Colonic mucosa (tissue), 4 donors: ENCODE measurements around the gene HARBI1. TPM values are rescaled to one million over a fixed set of nuclear protein-coding genes. Genes with fewer than 3 reads are reported as not detected.

Experiments
- DNase-seq: peaks from one replicate; pipeline ENCODE4 v3.0.0-alpha.2; 2020
- H3K27ac ChIP-seq: fragments of 200-600 bp; one replicate; pipeline ENCODE4 v1.8.0; 2021
- H3K27me3 ChIP-seq: fragments of 200-600 bp; one replicate; pipeline ENCODE4 v1.8.0; 2021
- H3K36me3 ChIP-seq: fragments of 200-600 bp; one replicate; pipeline ENCODE4 v1.8.0; 2021
- H3K4me1 ChIP-seq: fragments of 200-600 bp; one replicate; pipeline ENCODE4 v1.8.0; 2021; ENCODE audit warnings: mild to moderate bottlenecking
- H3K4me3 ChIP-seq: fragments of 200-600 bp; one replicate; pipeline ENCODE4 v1.8.0; 2021
- H3K9ac ChIP-seq, 2 donors: one replicate each; pipeline ENCODE4 v1.7.0; 2013; ENCODE audit warnings: control low read depth in 2 of 2, low read depth in 2 of 2, low read length in 2 of 2
- H3K9me3 ChIP-seq: fragments of 200-600 bp; one replicate; pipeline ENCODE4 v1.8.0; 2021
- intact Hi-C: fragments of 100-400 bp; cut with DNase I; formaldehyde crosslinking; loops from one replicate; pipeline ENCODE4 v1.14.1; 2022
- total RNA-seq, 2 donors: library from RNA; stranded (reverse); fragmentation: NEBNext Ultra II Directional in 1 of 2; extraction: Animal tissue kit (Norgen Biotek cat#: 25700) in 1 of 2; gene quantifications; one replicate each; pipeline ENCODE4 v1.2.1, GENCODE V29; 2021
- TF ChIP-seq, protein P1 (sequence below): fragments of 200-600 bp; IDR thresholded peaks from one replicate; pipeline ENCODE4 v1.8.0; 2022; ENCODE audit warnings: antibody characterized with exemption, mild to moderate bottlenecking
- donor health status: healthy.
- donor health status: DM: no; HTN: no; CAD: no.
- donor health status: DM: no; HTN: no; CAD: no.

Gene HARBI1
- total RNA-seq, 2 donors from 2014 or later: 4.5 to 5.0 TPM

DNA sequence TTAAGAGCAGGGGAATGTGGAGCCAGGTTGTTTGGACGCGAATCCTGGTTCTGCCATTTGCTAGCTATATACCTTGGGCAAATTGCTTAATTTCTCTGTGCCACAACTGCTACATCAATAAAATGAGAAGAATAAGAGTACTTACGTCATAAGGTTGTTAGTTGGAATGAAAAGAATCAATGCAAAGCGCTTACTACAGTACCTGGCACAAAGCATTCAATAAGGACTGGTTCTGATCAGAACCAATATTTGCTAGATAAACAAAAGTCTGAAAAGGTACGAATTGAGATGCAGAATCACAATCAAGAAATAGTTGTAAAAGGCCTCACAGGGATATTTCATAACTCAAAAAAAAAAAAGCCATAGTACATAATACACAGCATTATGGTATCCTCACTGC, 34.4 kb downstream of the HARBI1 start:
- intact Hi-C loops: no loop called here
- H3K27ac ChIP-seq: no peak overlapping the region
- H3K4me1 ChIP-seq: no peaks in the 10 kb centered on the region
- no peak for DNase-seq
- H3K4me3 ChIP-seq: no peak overlapping the region
- TF ChIP-seq, protein P1, sequence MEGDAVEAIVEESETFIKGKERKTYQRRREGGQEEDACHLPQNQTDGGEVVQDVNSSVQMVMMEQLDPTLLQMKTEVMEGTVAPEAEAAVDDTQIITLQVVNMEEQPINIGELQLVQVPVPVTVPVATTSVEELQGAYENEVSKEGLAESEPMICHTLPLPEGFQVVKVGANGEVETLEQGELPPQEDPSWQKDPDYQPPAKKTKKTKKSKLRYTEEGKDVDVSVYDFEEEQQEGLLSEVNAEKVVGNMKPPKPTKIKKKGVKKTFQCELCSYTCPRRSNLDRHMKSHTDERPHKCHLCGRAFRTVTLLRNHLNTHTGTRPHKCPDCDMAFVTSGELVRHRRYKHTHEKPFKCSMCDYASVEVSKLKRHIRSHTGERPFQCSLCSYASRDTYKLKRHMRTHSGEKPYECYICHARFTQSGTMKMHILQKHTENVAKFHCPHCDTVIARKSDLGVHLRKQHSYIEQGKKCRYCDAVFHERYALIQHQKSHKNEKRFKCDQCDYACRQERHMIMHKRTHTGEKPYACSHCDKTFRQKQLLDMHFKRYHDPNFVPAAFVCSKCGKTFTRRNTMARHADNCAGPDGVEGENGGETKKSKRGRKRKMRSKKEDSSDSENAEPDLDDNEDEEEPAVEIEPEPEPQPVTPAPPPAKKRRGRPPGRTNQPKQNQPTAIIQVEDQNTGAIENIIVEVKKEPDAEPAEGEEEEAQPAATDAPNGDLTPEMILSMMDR: no peak
- H3K9ac ChIP-seq: no peak overlapping the region
- H3K9me3 ChIP-seq: no peaks in the 10 kb centered on the region
- H3K27me3 ChIP-seq: no peaks in the 10 kb centered on the region
- H3K36me3 ChIP-seq: no peaks in the 10 kb centered on the region

DNA sequence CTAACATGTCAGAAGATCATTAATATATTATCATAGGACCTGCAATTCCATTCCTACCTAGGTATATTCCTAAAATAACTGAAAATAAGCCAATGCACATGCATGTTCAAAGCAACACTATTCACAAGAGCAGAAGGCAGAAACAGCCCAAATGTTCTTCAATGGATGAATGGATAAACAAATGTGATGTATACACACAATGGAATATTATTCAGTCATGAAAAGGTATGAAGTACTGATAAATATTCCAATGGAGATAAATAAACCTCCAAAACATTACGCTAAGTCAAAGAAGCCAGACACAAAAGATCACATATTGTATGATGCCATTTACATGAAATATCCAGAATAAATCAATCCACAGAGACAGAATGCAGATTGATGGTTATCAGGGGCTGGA, 40.0 kb downstream of the HARBI1 start:
- intact Hi-C loops: no loop called here
- TF ChIP-seq, protein P1: no peak
- no peak for DNase-seq
- Histone ChIP-seq H3K27ac (no peak overlapping the region), H3K27me3 (no peaks in the 10 kb centered on the region), H3K9me3 (no peaks in the 10 kb centered on the region), H3K9ac (no peak overlapping the region), H3K36me3 (no peaks in the 10 kb centered on the region), H3K4me1 (no peaks in the 10 kb centered on the region), H3K4me3 (no peak overlapping the region)

DNA sequence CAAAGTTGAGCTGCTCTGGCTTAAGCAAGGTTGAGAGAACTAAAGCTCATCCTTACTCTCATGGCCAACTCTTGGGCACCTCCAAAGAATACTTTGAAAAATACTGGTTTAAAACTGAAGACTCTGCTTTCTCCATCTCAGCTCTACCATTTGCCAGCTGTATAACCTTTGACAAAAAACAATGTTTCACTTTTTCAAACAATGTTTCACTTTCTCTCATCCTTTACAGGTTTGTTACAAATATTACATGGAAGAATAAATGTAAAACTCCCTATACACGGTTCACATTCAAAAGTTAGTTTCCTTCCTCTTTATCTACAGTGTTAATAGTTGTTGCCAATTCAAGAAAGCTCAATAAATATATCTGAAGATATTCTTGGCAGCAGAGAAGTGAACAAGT, 42.4 kb downstream of the HARBI1 start:
- Histone ChIP-seq H3K27ac (no peak overlapping the region), H3K36me3 (no peaks in the 10 kb centered on the region), H3K4me3 (no peak overlapping the region), H3K9me3 (no peaks in the 10 kb centered on the region), H3K27me3 (no peaks in the 10 kb centered on the region), H3K4me1 (no peaks in the 10 kb centered on the region), H3K9ac (no peak overlapping the region)
- intact Hi-C loops: no loop called here
- DNase-seq: no peak
- TF ChIP-seq, protein P1: no peak

DNA sequence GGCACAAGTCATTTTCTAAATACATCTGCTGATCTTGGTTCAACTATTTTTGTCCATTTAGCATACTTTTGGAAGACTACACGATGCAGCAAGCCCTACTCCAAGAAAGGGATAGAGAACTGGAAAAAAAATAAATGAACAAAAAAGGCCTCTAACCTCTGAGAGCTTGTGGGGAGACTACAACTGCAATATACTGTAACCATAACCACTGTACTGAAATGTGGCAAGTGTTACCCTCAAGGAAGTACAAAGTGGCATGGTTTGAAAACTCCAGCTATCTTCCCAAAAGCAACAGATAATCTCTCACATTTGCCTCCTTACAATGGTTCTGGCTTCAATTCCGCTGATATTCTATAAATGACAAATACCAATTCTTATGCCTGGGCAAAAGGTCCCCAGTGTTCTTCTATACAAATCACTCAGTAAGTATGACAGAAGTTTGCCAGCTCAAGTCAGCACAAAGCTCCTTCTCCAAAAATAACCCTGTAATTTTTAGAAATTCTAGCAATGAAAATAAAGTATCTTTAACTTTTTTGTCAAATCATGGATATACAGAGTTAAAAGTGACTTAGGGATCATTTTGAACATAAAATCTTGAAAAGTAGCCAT, 46.1 kb downstream of the HARBI1 start:
- DNase-seq: no peak
- TF ChIP-seq, protein P1: no peak
- H3K9ac ChIP-seq: no peak overlapping the region
- no peaks in the 10 kb centered on the region for H3K36me3 ChIP-seq
- H3K27ac ChIP-seq: no peak overlapping the region
- intact Hi-C loops: no loop called here
- no peaks in the 10 kb centered on the region for H3K27me3 ChIP-seq
- H3K4me1 ChIP-seq: no peaks in the 10 kb centered on the region
- H3K9me3 ChIP-seq: no peaks in the 10 kb centered on the region
- no peak overlapping the region for H3K4me3 ChIP-seq

DNA sequence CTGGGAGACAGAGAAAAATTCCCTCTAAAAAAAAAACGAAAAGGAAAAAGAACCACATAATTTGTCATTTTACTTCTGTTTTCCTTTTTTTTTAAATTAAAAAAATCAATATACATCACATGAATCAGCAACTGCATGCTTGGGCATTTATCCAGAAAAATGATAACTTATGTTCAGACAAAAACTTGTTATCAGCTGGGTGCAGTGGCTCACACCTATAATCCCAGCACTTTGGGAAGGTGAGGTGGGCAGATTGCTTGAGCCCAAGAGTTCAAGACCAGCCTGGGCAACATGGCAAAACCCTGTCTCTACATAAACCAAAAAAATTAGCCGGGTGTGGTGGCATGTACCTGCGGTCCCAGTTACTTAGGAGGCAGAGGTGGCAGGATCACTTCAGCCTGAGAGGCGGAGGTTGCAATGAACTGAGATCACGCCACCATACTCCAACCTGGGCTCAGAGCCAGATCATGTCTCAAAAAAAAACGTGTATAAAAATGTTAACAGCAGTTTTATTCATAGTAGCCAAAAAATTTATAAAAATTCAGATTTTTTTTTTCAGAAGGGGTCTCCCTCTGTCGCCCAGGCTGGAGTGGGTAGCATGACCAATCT, 51.7 kb downstream of the HARBI1 start:
- intact Hi-C loops: no loop called here
- DNase-seq: no peak

More for the DNA sequence above, 51.7 kb downstream of the HARBI1 start:
- Histone ChIP-seq H3K4me1 (peaks cover 6% of the 10 kb centered on the region), H3K27ac (no peak overlapping the region), H3K4me3 (no peak overlapping the region), H3K36me3 (no peaks in the 10 kb centered on the region), H3K9me3 (no peaks in the 10 kb centered on the region), H3K27me3 (no peaks in the 10 kb centered on the region), H3K9ac (no peak overlapping the region)
- TF ChIP-seq, protein P1: no peak
